Measurements from ENCODE around the gene FAM149A. TPM values are rescaled to one million over a fixed set of nuclear protein-coding genes. Genes with fewer than 3 reads are reported as not detected.

FAM149A gene
- total RNA-seq, 4 donors from 2014 or later: 10.2 to 19.8 (median 14.3) TPM

DNA sequence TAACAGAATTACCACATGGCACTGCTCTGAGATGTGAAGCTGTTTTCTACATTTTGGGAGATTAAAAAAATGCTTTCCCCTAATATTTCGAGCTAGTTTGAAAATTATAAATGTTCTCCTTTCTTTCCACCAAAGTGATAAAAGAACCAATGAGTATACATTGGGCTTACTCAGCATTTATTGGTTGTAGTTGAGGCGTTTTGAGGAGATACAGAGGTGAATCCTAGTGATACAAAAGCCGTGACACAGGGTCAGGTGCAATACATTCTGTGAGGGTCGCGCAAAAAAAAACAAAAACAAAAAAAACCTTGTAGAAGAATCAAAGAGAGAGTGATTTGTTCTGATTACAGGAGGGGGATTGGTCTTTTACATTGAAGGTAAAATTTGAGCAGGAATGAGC is 54.5 kb downstream of the FAM149A start:
- TF ChIP-seq, protein P1, sequence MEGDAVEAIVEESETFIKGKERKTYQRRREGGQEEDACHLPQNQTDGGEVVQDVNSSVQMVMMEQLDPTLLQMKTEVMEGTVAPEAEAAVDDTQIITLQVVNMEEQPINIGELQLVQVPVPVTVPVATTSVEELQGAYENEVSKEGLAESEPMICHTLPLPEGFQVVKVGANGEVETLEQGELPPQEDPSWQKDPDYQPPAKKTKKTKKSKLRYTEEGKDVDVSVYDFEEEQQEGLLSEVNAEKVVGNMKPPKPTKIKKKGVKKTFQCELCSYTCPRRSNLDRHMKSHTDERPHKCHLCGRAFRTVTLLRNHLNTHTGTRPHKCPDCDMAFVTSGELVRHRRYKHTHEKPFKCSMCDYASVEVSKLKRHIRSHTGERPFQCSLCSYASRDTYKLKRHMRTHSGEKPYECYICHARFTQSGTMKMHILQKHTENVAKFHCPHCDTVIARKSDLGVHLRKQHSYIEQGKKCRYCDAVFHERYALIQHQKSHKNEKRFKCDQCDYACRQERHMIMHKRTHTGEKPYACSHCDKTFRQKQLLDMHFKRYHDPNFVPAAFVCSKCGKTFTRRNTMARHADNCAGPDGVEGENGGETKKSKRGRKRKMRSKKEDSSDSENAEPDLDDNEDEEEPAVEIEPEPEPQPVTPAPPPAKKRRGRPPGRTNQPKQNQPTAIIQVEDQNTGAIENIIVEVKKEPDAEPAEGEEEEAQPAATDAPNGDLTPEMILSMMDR (IDR thresholded peaks at IDR 0.05; ENCODE audit: low read depth): no peak

DNA sequence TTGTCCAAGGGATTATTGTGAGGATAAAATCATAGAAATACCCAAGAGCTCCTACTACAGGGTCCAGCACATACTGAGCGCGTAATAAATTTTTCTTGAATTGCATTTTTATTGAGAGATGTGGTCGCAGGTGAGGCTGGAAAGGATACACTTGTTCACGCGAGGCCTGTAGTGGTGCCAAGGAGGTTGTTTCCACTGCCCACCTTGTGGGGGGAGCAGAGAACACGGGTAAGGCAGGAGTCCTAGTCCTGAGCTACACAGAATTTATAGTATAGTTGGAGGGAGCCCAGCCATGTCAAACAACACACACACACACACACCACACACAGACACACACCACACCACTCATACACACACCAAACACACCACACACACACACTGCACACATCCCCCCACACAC is 55.1 kb downstream of the FAM149A start:
- TF ChIP-seq, protein P1 (IDR thresholded peaks at IDR 0.05; ENCODE audit: low read depth): no peak

DNA sequence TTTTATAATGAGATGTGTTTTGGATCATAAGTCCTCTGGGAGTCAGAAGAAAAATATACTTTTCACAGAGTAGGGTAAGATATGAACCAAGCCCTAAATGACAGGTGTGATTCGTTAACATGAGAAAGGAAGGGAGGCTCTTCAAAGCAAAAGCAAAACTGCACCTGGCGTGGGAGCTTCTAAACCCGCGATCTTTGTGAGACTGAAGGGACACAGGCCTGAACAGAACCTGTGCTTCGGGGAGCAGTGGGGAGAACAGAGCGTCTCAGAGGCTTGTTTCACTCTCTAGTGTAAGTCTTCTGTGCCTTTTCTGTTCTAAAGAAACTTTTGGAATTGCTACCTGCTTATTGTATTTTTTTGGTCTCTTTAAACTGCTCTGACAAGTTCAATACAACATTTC is 56.6 kb downstream of the FAM149A start:
- TF ChIP-seq, protein P1 (IDR thresholded peaks at IDR 0.05; ENCODE audit: low read depth): no peak

DNA sequence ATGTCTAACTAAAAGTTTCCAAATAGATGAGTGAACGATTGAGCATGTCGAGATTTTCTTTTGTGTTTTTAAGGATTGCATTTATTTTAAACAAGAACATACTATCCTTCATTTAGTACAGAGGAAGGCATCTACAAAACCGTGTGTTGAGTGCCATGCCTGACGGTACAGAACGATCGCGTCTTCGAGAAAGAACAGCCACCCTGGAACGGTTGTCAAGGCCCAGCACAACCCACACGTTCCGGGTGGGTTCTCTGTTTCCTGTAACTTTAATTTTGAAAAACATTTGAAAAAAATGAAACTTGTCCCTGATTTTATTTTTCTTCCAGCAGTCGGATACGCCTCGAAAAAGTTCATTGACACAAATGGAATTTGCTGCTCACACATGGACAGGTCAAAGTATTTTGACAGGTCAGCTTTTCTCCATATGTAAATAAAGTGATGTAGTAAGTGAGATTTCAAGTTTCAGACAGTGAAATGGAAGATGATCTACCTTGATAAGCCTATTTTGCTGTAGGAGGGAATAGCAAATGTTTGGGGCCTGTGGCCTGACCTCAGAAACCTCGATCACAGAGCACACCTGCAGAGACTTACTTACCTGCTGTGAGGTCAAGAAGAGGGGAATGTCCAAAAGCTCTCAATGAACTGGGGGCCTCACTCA is 62.5 kb downstream of the FAM149A start:
- TF ChIP-seq, protein P1 (IDR thresholded peaks at IDR 0.05; ENCODE audit: low read depth): no peak

DNA sequence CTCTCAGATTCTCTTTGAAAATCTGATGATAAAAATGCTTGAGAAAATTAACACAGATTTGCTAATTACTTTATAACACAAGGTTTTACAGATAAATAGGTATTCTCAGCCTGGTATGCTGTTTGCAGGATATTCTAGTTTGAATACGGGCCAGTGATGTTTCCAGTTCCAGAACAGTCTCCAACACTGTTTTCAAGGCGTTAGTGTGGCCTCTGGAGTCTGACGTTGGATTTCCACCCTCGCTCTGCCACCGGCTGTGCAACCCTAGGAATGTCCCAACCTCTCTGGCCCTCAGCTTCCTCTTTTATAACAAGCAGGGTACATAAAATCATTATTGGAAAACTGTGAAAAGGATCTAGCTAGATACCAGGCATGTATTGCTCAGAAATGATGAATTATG is 63.1 kb downstream of the FAM149A start:
- TF ChIP-seq, protein P1 (IDR thresholded peaks at IDR 0.05; ENCODE audit: low read depth): no peak

DNA sequence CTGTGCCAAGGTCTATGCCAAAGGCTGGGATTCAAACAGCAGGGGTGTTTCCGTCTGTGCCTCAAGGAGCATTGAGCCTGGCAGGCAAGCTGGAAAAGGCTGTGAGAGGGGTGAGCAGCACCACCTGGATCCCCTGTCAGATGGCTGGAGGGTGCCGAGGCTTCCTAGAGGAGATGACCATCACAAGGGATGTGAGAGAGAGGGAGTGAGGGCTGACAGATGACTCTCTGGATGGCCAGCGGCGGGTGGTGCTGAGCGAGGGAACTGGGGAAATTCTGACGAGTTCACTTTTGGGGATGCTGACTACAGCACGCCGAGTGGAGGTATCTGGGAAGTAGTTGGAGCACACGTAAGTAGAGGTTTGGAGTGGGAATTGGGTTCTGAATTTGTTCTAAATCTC is 64.2 kb downstream of the FAM149A start:
- TF ChIP-seq, protein P1 (IDR thresholded peaks at IDR 0.05; ENCODE audit: low read depth): no peak

DNA sequence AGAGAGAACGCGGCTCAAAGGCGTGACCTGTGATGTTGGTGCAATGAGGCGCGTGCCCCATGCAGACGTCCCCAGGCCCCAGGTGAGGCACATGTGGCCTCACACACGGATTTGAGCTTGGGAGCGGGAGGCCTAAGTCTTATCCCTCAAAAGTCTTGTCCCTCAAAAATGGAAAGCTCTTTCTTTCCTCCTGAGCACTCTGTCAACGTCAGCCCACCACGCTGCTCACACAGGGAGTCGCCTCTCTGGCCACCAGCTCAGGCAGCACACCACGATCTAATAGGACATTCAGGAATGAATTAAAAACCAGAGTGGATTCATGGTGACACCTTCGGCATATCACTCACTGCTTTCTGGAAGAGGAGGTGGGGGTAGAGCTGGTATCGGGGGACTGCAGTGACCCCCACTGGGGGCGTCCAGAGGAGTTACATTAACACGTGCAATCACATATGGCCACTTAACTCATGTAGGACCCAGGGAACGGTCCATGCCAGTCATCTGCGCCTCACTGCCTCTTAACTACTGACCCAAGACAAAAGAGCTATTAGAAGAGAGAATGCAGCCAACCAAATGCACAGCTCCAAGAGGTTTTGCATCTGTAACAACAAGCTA is 64.9 kb downstream of the FAM149A start:
- TF ChIP-seq, protein P1 (IDR thresholded peaks at IDR 0.05; ENCODE audit: low read depth): no peak

All from subcutaneous adipose tissue (tissue), 4 donors.